CD14-positive monocyte (primary cell): ENCODE results near the gene FAM149B1. TPM values are rescaled to one million over a fixed set of nuclear protein-coding genes. Genes with fewer than 3 reads are reported as not detected.

ENCODE experiments used
- DNase-seq, 3 donors: peaks; one replicate each; pipeline ENCODE4 v3.0.0-alpha.2; 2011 to 2022
- H2AFZ ChIP-seq: 2 replicates; pipeline ENCODE4 v1.6.0; 2012; ENCODE audit warnings: mild to moderate bottlenecking, low read depth, low read length, inconsistent platforms; ENCODE audit not compliant: insufficient read depth, poor library complexity, severe bottlenecking
- H3K27ac ChIP-seq, 2 donors: 1 replicate in 1 of 2; 2 replicates in 1 of 2; pipeline ENCODE4 v1.5.1; 2012 to 2013; ENCODE audit warnings: low read length in 2 of 2, control low read depth in 1 of 2, inconsistent platforms in 1 of 2, low read depth in 1 of 2, mild to moderate bottlenecking in 1 of 2
- H3K27me3 ChIP-seq, 2 donors: one replicate each; pipeline versions ENCODE4 v1.6.0 to v1.6.1; 2011 to 2013; ENCODE audit warnings: low read length in 2 of 2; ENCODE audit not compliant: control insufficient read depth in 2 of 2, insufficient read depth in 2 of 2
- H3K36me3 ChIP-seq, 2 donors: replicated peaks in 1 of 2; 1 replicate in 1 of 2; 2 replicates in 1 of 2; pipeline versions ENCODE4 v1.5.1 to v1.6.1; 2012 to 2013; ENCODE audit warnings: low read length in 2 of 2, control low read depth in 1 of 2, inconsistent platforms in 1 of 2, mild to moderate bottlenecking in 1 of 2; ENCODE audit not compliant: insufficient read depth in 2 of 2, control insufficient read depth in 1 of 2
- H3K4me1 ChIP-seq, 2 donors: 1 replicate in 1 of 2; 2 replicates in 1 of 2; pipeline versions ENCODE4 v1.5.1 to v1.6.1; 2012 to 2013; ENCODE audit warnings: low read length in 2 of 2, control low read depth in 1 of 2, inconsistent platforms in 1 of 2, mild to moderate bottlenecking in 1 of 2, moderate library complexity in 1 of 2; ENCODE audit not compliant: insufficient read depth in 2 of 2, control insufficient read depth in 1 of 2
- H3K4me2 ChIP-seq: replicated peaks from 2 replicates; pipeline ENCODE3; 2012; ENCODE audit warnings: low read length, moderate library complexity, mild to moderate bottlenecking; ENCODE audit not compliant: poor library complexity, severe bottlenecking; ENCODE audit errors: extremely low read depth
- H3K4me3 ChIP-seq, 3 experiments: fragments of 200-600 bp in 1 of 3; sonication (generic) in 1 of 3; replicated peaks in 1 of 3; 1 replicate in 2 of 3; 2 replicates in 1 of 3; pipeline ENCODE4 v1.5.1; 2011 to 2013; ENCODE audit warnings: low read length in 3 of 3, mild to moderate bottlenecking in 3 of 3, control low read depth in 2 of 3, low read depth in 2 of 3, inconsistent platforms in 1 of 3, moderate library complexity in 1 of 3
- H3K79me2 ChIP-seq: 2 replicates; pipeline ENCODE4 v1.6.0; 2012; ENCODE audit warnings: mild to moderate bottlenecking, control low read depth, inconsistent platforms, low read length, moderate library complexity; ENCODE audit not compliant: insufficient read depth
- H3K9ac ChIP-seq: 2 replicates; pipeline ENCODE4 v1.6.0; 2017; ENCODE audit warnings: low read length, mild to moderate bottlenecking; ENCODE audit not compliant: insufficient read depth, poor library complexity, severe bottlenecking
- H3K9me3 ChIP-seq, 2 donors: replicated peaks in 1 of 2; 1 replicate in 1 of 2; 2 replicates in 1 of 2; pipeline versions ENCODE4 v1.5.1 to v1.6.1; 2012 to 2013; ENCODE audit warnings: low read length in 2 of 2, control low read depth in 1 of 2; ENCODE audit not compliant: control insufficient read depth in 1 of 2, insufficient read depth in 1 of 2
- H4K20me1 ChIP-seq: 2 replicates; pipeline ENCODE4 v1.6.0; 2012; ENCODE audit warnings: mild to moderate bottlenecking, low read length, control low read depth, moderate library complexity; ENCODE audit not compliant: insufficient read depth
- H3K27ac Mint-ChIP-seq, 7 donors: one replicate each; pipeline ENCODE4 v1.8.0; 2020; ENCODE audit warnings: mild to moderate bottlenecking in 7 of 7, mixed read lengths in 7 of 7, moderate library complexity in 6 of 7, inconsistent platforms in 2 of 7
- H3K27me3 Mint-ChIP-seq, 3 donors: one replicate each; pipeline ENCODE4 v1.8.0; 2021 to 2022; ENCODE audit warnings: low read depth in 3 of 3, mild to moderate bottlenecking in 3 of 3, mixed read lengths in 3 of 3, moderate library complexity in 3 of 3, inconsistent platforms in 1 of 3
- H3K36me3 Mint-ChIP-seq, 2 donors: one replicate each; pipeline ENCODE4 v1.8.0; 2020; ENCODE audit warnings: mixed read lengths in 2 of 2, inconsistent platforms in 1 of 2, mild to moderate bottlenecking in 1 of 2
- H3K4me1 Mint-ChIP-seq: one replicate; pipeline ENCODE4 v1.8.0; 2020; ENCODE audit warnings: mild to moderate bottlenecking, mixed read lengths
- H3K4me3 Mint-ChIP-seq, 2 donors: one replicate each; pipeline ENCODE4 v1.8.0; 2020; ENCODE audit warnings: mild to moderate bottlenecking in 2 of 2, mixed read lengths in 2 of 2, moderate library complexity in 1 of 2
- H3K9me3 Mint-ChIP-seq, 7 donors: one replicate each; pipeline ENCODE4 v1.8.0; 2020 to 2022; ENCODE audit warnings: mixed read lengths in 7 of 7, mild to moderate bottlenecking in 6 of 7, moderate library complexity in 6 of 7, inconsistent platforms in 2 of 7
- WGBS: methylation state at CpG from one replicate; pipeline ENCODE4 v1.1.5; 2013; ENCODE audit warnings: missing lambda C conversion rate; ENCODE audit not compliant: insufficient coverage; 5-methylcytosine and 5-hydroxymethylcytosine counted together
- intact Hi-C, 2 donors: fragments of 100-400 bp; cut with micrococcal nuclease; formaldehyde crosslinking; loops; one replicate each; pipeline versions ENCODE4 v1.15.0 to v1.15.1; 2023
- polyA plus RNA-seq, 3 donors: library from polyadenylated mRNA; depleted of rRNA in 1 of 3; unstranded in 2 of 3; stranded (reverse) in 1 of 3; fragments of 300-500 nt in 2 of 3; fragments of >200 nt in 1 of 3; fragmentation: Illumina TruSeq in 2 of 3; gene quantifications; 1 replicate in 2 of 3; 2 replicates in 1 of 3; pipeline ENCODE4 v1.2.3, GENCODE V29; 2012 to 2021
- TF ChIP-seq, protein P1 (sequence below): fragments of 200-600 bp; IDR thresholded peaks from one replicate; pipeline ENCODE4 v1.8.0; 2022; ENCODE audit warnings: antibody characterized with exemption, mild to moderate bottlenecking

The FAM149B1 gene
- polyA plus RNA-seq, 3 donors: 2.6 to 19.3 (median 2.6) TPM

DNA sequence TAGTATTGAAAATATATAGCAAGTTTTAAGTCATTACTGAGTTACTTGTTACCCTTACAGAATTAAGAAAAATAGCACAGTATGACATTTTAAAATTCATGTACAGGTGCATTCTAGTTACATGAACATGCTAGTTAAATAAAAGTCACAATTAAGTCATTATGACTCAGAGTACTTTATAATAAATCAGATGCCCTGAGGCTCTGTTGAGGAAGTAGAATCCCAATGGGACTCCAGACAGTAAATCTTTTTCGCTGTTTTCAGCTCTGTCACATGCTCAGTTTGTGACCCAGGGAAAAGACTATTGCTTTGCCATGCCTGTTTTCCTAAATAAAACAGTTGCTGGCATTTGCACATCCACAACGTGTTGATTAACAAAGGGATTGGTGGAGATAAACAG is 36.6 kb upstream of the FAM149B1 start:
- Histone ChIP-seq H3K79me2 (no peaks in the 10 kb centered on the region), H3K4me2 (no peak overlapping the region), H3K4me1 (no peaks in the 10 kb centered on the region), H3K27me3 (no peaks in the 10 kb centered on the region), H3K9ac (no peak overlapping the region), H2AFZ (no peak overlapping the region), H3K4me3 (no peak overlapping the region), H3K9me3 (no peaks in the 10 kb centered on the region), H3K27ac (no peak overlapping the region), H4K20me1 (no peaks in the 10 kb centered on the region), H3K36me3 (peaks cover 83 to 91% of the 10 kb centered on the region in 2 donors)
- Mint-ChIP-seq H3K36me3 (peaks cover 73 to 95% of the 10 kb centered on the region in 2 donors), H3K4me1 (no peaks in the 10 kb centered on the region), H3K27me3 (no peaks in the 10 kb centered on the region), H3K27ac (no peak overlapping the region), H3K9me3 (no peaks in the 10 kb centered on the region), H3K4me3 (no peak overlapping the region)
- WGBS: 100% methylated on average over 1 of the region's 2 CpGs
- no peak for DNase-seq
- TF ChIP-seq, protein P1, sequence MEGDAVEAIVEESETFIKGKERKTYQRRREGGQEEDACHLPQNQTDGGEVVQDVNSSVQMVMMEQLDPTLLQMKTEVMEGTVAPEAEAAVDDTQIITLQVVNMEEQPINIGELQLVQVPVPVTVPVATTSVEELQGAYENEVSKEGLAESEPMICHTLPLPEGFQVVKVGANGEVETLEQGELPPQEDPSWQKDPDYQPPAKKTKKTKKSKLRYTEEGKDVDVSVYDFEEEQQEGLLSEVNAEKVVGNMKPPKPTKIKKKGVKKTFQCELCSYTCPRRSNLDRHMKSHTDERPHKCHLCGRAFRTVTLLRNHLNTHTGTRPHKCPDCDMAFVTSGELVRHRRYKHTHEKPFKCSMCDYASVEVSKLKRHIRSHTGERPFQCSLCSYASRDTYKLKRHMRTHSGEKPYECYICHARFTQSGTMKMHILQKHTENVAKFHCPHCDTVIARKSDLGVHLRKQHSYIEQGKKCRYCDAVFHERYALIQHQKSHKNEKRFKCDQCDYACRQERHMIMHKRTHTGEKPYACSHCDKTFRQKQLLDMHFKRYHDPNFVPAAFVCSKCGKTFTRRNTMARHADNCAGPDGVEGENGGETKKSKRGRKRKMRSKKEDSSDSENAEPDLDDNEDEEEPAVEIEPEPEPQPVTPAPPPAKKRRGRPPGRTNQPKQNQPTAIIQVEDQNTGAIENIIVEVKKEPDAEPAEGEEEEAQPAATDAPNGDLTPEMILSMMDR: no peak
- intact Hi-C loops: no loop called here

DNA sequence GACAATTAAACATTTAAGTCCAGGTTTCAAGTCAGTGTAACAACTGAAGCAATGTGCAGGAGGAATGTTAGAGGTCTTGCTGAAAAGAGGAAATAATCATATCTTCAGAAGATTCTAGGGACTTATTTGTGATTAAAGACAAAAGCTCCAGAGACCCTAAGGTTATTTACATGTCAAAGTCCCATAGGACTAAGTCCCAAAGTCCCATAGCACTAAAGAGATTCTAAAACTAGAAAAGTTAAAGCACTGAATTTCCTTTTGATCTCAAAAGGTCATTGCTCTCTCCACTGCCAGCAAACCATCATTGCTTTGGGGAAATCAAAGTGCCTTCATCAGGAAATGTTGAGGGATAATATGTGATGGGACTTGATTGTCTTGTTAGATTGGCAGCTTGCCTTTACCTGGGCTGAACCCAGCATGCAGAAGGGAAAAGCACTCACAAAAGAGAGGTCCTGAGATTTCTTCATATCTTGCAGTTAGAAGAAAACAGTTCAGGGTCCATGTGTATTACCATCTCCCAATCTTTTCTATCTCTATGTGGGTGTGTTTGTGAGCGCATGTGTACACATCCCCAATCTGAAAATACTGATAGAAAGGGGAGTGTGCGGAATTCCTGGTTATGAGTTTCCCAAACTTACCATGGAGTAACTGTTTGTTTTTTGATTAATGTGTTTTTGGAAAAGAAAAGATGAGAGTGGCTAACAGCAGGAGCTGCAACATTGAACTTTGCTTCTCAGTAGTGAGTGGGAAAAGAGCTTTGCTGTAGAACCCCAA is 35.8 kb upstream of the FAM149B1 start:
- Histone ChIP-seq H3K27me3 (no peaks in the 10 kb centered on the region), H3K4me2 (no peak overlapping the region), H2AFZ (no peak overlapping the region), H3K9me3 (no peaks in the 10 kb centered on the region), H3K36me3 (peaks cover 83 to 88% of the 10 kb centered on the region in 2 donors), H3K9ac (no peak overlapping the region), H3K4me3 (no peak overlapping the region), H4K20me1 (no peaks in the 10 kb centered on the region), H3K4me1 (no peaks in the 10 kb centered on the region), H3K27ac (no peak overlapping the region), H3K79me2 (no peaks in the 10 kb centered on the region)
- Mint-ChIP-seq H3K27ac (no peak overlapping the region), H3K9me3 (no peaks in the 10 kb centered on the region), H3K36me3 (peaks cover 72 to 95% of the 10 kb centered on the region in 2 donors), H3K27me3 (no peaks in the 10 kb centered on the region), H3K4me1 (no peaks in the 10 kb centered on the region), H3K4me3 (no peak overlapping the region)
- DNase-seq: no peak
- no CpG with 5 or more reads among the region's 2 CpGs for WGBS
- intact Hi-C loops: no loop called here
- TF ChIP-seq, protein P1: no peak
